D341Med (cell line): ENCODE measurements around the gene TCEA3.
"Not testable (repeated sequence)": the region's sequence is repeated elsewhere in the genome, so short reads cannot be mapped to it uniquely, and the experiment has no call there.

Experiments used
- DNase-seq: peaks from one replicate; pipeline ENCODE4 v3.0.0; 2012; ENCODE audit warnings: low spot score

Gene TCEA3

GRCh38 chr1:23392125-23392855, 32.3 kb downstream of the TCEA3 start:
- DNase-seq, result no peak

GRCh38 chr1:23389837-23390321, 34.7 kb downstream of the TCEA3 start:
- DNase-seq, result no peak

- DNase-seq, result no peak
Measured at GRCh38 chr1:23387494-23387893, 37.1 kb downstream of the TCEA3 start.

GRCh38 chr1:23385119-23385621, 39.4 kb downstream of the TCEA3 start:
- no peak for DNase-seq

- DNase-seq, result no peak
Measured at GRCh38 chr1:23384312-23385058, 40.1 kb downstream of the TCEA3 start.

GRCh38 chr1:23383577-23384311, 40.8 kb downstream of the TCEA3 start:
- DNase-seq, result no peak

- no peak for DNase-seq
Measured at GRCh38 chr1:23381233-23381885, 43.2 kb downstream of the TCEA3 start.

- DNase-seq, result no peak
Measured at GRCh38 chr1:23380719-23381118, 43.8 kb downstream of the TCEA3 start.

- DNase-seq, result not testable (repeated sequence)
Measured at GRCh38 chr1:23380236-23380635, 44.3 kb downstream of the TCEA3 start.

- no peak for DNase-seq
Measured at GRCh38 chr1:23376890-23377811, 47.4 kb downstream of the TCEA3 start.

- DNase-seq, result not testable (repeated sequence)
Measured at GRCh38 chr1:23374079-23374735, 50.3 kb downstream of the TCEA3 start.

- no peak for DNase-seq
Measured at GRCh38 chr1:23371987-23372880, 52.3 kb downstream of the TCEA3 start.

- peak; percentile 63 for DNase-seq
Measured at GRCh38 chr1:23370709-23371584, 53.6 kb downstream of the TCEA3 start.

- no peak for DNase-seq
Measured at GRCh38 chr1:23370330-23370708, 54.2 kb downstream of the TCEA3 start.

GRCh38 chr1:23369335-23370013, 55.1 kb downstream of the TCEA3 start, which contains the start of gene ZNF436:
Gene ZNF436 (minus strand): TSS chr1:23369836. CDS start chr1:23368005, 1,831 bp downstream.
- peak; percentile 54 for DNase-seq

GRCh38 chr1:23368562-23369334, 55.8 kb downstream of the TCEA3 start:
- peak; percentile 90 for DNase-seq
